ENCODE measurements around the gene HEPACAM. TPM values are rescaled to one million over a fixed set of nuclear protein-coding genes. Genes with fewer than 3 reads are reported as not detected.

HEPACAM gene
- total and polyA plus RNA-seq, 8 donors: 0.04 to 0.31 (median 0.07) TPM; not detected in 3

GRCh38 chr11:124899383-124900145 is 36.3 kb downstream of the HEPACAM start:
- no peaks in the 10 kb centered on the region for H3K9me3 ChIP-seq
- no peak for TF ChIP-seq CTCF (IDR thresholded peaks at IDR 0.05)

GRCh38 chr11:124898711-124899110 is 37.1 kb downstream of the HEPACAM start:
- H3K36me3 ChIP-seq: no peaks in the 10 kb centered on the region
- DNase-seq (peak in 2 of 4 donors; percentile 35 to 58), ATAC-seq (peak; percentile 37)
- H3K27ac ChIP-seq: peak overlapping the region; percentile 59 to 78
- no peak for TF ChIP-seq CTCF (IDR thresholded peaks at IDR 0.05)
- intact Hi-C loops (cut with DNase I): no loop called here
- H3K4me1 ChIP-seq: peaks cover 4 to 7% of the 10 kb centered on the region in 2 donors
- peaks cover 0 to 4% of the 10 kb centered on the region in 2 donors for H3K27me3 ChIP-seq
- H3K4me3 ChIP-seq: no peak overlapping the region
- H3K9me3 ChIP-seq: no peaks in the 10 kb centered on the region

More at GRCh38 chr11:124899383-124900145, 36.3 kb downstream of the HEPACAM start:
- peaks cover 4 to 5% of the 10 kb centered on the region in 2 donors for H3K4me1 ChIP-seq
- intact Hi-C loops (cut with DNase I): no loop called here
- H3K36me3 ChIP-seq: no peaks in the 10 kb centered on the region
- ATAC-seq: no peak
- peak overlapping the region; percentile 59 to 78 for H3K27ac ChIP-seq
- DNase-seq: no peak
- no peak overlapping the region for H3K4me3 ChIP-seq
- H3K27me3 ChIP-seq: peaks cover 0 to 4% of the 10 kb centered on the region in 2 donors

- Histone ChIP-seq H3K4me3 (no peak overlapping the region), H3K27ac (peak overlapping the region; percentile 56 to 78), H3K27me3 (peaks cover 0 to 4% of the 10 kb centered on the region in 2 donors), H3K36me3 (no peaks in the 10 kb centered on the region), H3K4me1 (peaks cover 4 to 7% of the 10 kb centered on the region in 2 donors), H3K9me3 (no peaks in the 10 kb centered on the region)
- DNase-seq (no peak), ATAC-seq (peak; percentile 30)
- no peak for TF ChIP-seq CTCF (IDR thresholded peaks at IDR 0.05)
- intact Hi-C loops (cut with DNase I): no loop called here
Measured at GRCh38 chr11:124898263-124898680, 37.6 kb downstream of the HEPACAM start.

- DNase-seq (no peak), ATAC-seq (peak; percentile 19)
- Histone ChIP-seq H3K4me3 (peak within 1 kb of the TSS; percentile 5 to 44), H3K4me1 (peaks cover 4 to 9% of the 10 kb centered on the region in 2 donors), H3K27me3 (peaks cover 0 to 4% of the 10 kb centered on the region in 2 donors), H3K27ac (peak within 1 kb of the TSS; percentile 56 to 78), H3K9me3 (no peaks in the 10 kb centered on the region), H3K36me3 (no peaks in the 10 kb centered on the region)
- intact Hi-C loops (cut with DNase I): no loop called here
- TF ChIP-seq CTCF (IDR thresholded peaks at IDR 0.05): no peak
Measured at GRCh38 chr11:124897674-124898262, 38.1 kb downstream of the HEPACAM start, which contains the start of gene ROBO4. ROBO4 (minus strand) TSS chr11:124897865; CDS start chr11:124897795, 70 bp downstream.

GRCh38 chr11:124896821-124897391 is 38.9 kb downstream of the HEPACAM start:
- Histone ChIP-seq H3K9me3 (no peaks in the 10 kb centered on the region), H3K4me1 (peaks cover 4 to 16% of the 10 kb centered on the region in 2 donors), H3K36me3 (no peaks in the 10 kb centered on the region), H3K4me3 (peak overlapping the region; percentile 5 to 44), H3K27me3 (peaks cover 0 to 4% of the 10 kb centered on the region in 2 donors), H3K27ac (peak overlapping the region; percentile 44 to 78)
- DNase-seq (no peak), ATAC-seq (no peak)
- TF ChIP-seq CTCF (IDR thresholded peaks at IDR 0.05): no peak
- intact Hi-C loops (cut with DNase I): no loop called here
